HG02884 (cell line): ENCODE results near the gene TTF2.
"Not testable (repeated sequence)": the region's sequence is repeated elsewhere in the genome, so short reads cannot be mapped to it uniquely, and the experiment has no call there.

ENCODE experiments used
- ATAC-seq: cut with Tn5 transposase; IDR thresholded peaks from one replicate; pipeline ENCODE4 v1.9.1; 2021; ENCODE audit warnings: mild to moderate bottlenecking, moderate library complexity; ENCODE audit not compliant: unreplicated experiment

TTF2 gene

DNA sequence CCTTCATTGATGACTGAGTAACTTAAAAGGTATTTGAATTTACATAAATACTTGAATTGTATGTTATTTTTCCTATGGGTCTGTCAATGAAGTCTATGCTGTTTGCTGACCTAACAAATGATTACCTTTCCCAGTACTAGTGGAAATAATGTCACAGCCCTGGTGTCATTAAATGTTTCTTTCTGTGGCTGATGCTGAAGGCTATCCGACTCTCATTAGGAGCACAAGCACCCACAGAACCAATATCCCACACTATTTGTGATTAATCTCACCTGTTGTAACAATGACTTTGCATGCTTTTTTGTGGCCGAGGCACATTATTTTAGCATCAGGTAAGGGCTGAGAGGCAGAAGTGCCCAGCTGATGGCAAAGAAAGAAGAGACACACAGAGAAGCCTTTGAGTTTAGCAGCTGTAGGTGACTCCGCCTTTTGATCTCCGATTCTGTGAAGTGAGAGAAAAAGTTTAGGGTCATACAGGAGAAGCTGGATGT is 87.3 kb downstream of the TTF2 start:
- ATAC-seq: no peak

DNA sequence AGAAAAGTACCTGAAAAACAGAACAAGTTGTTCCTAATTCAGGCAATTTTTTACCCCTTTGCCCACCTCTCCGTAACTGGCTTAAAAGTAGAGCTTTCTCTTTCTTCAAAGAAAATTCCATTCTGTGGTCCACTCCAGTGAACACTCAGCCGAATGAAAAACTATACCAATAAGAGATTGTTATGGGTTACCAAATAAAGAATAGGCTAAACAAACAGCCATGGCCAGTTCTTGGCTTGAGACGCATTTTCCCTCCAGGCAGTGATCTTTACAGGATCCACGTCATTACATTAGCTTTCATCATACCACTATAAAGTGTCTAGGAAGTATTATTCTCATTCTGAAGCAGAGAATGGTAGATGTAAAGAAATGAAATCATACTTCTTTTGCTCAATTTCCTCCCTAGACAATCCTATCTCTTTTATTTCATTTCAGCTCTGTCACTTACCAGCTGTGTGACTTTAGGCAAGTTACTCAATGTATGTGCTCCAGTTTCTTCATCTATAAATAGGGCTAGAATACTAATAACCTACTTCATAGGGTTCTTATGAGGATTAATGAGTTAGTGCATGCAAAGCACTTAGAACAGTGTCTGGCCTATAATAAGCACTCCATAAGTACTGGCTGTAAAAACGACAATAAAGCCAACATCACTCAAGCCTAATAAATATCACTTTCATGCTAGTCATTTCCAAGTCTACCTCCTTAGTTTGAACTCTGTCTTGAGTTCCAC is 87.9 kb downstream of the TTF2 start:
- ATAC-seq: no peak

DNA sequence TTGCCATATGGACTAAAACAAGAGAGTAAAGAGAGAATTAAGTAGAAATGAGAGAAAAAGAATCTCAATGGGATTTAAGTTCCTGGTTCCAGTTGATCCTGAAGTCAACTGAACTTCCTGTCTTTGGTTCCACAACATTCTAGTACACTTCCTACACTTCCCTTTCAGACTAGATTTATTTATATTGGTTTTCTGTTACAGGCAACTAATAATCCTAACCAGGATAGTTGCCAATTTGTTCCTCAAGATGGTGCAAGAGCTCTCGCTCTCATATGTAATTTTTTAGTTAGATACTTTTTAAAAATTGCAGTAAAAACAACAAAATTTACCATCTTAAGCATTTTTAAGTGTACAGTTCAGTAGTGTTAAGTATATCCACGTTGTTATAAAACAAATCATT is 90.2 kb downstream of the TTF2 start:
- no peak for ATAC-seq

DNA sequence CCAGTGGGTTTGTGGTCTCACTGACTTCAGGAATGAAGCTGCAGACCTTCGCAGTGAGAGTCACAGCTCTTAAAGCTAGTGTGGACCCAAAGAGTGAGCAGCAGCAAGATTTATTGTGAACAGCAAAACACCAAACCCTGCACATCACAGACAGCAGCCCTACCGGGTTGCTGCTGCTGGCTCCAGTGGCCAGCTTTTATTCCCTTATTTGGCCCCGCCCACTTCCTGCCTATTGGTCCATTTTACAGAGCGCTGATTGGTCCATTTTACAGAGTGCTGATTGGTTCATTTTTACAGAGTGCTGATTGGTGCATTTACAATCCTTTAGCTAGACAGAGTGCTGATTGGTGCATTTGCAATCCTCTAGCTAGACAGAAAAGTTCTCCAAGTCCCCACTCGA is 91.2 kb downstream of the TTF2 start:
- not testable (repeated sequence) for ATAC-seq
